NB4 (cell line): Measurements from ENCODE around the gene FSIP1.

ENCODE experiments used
- CTCF ChIP-seq: IDR thresholded peaks from one replicate; pipeline ENCODE4 v1.5.1; 2012; ENCODE audit warnings: low read depth, low read length
- TF ChIP-seq, protein P1 (sequence below): IDR thresholded peaks from 2 replicates; pipeline ENCODE4 v1.6.1; 2011; ENCODE audit warnings: low read depth, low read length

GRCh38 chr15:39598186-39598850, 184.3 kb downstream of the FSIP1 start:
- TF ChIP-seq, protein P1, sequence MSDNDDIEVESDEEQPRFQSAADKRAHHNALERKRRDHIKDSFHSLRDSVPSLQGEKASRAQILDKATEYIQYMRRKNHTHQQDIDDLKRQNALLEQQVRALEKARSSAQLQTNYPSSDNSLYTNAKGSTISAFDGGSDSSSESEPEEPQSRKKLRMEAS = no peak
- no peak for TF ChIP-seq CTCF
